HG03432 (cell line): ENCODE results near the gene HOXB4.
"Not testable (repeated sequence)": the region's sequence is repeated elsewhere in the genome, so short reads cannot be mapped to it uniquely, and the experiment has no call there.

Experiments
- ATAC-seq: cut with Tn5 transposase; IDR thresholded peaks from one replicate; pipeline ENCODE4 v1.9.1; 2021; ENCODE audit warnings: mild to moderate bottlenecking, moderate library complexity; ENCODE audit not compliant: unreplicated experiment

Gene HOXB4

DNA sequence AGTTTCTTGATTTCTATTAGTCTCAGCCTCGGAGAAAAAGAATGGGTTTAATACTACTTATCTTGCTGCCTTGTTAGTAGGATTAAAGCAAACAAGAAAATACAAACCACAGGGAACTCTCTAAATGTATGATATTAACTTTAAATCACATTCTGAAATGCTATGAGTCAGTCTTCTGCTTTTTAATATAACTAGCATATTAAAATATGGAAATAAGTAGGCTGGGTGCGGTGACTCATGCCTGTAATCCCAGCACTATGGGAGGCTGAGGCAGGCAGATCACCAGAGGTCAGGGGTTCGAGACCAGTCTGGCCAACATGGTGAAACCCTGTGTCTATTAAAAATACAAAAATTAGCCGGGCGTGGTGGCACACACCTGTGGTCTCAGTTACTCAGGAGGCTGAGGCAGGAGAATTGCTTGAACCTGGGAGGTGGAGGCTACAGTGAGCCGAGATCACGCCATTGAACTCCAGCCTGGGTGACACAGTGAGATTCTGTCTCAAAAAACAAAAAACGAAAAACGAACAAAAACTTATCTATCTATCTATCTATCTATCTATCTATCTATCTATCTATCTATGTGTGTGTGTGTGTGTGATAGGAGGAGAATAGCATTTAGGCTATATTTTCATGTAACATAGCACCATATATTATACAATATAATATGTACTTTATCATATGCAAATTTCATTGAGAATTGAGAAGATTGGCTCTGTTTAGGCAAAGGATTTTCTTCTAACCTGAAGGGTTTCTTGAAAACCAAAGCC is 42.2 kb downstream of the HOXB4 start:
- not testable (repeated sequence) for ATAC-seq

DNA sequence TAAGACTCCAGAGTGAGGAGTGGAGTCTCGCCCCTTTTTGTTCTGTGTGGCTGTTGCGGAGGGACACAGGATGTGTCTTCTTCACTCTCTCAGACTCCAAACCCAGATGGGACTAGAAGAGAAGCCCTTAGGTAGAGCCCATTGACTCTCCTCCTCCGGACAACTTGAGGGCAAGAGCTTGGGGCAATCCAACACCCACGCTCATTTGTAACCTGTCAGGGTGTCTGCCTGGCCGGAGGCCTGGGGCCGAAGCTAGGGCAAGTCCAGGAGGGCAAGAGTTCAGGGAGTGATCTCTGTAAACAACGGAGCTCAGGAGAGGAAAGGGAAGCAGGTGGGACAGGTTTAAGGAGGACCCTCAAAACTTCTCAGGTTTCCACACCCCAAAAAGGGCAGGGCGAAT is 45.9 kb downstream of the HOXB4 start:
- no peak for ATAC-seq

- ATAC-seq: no peak
Measured at GRCh38 chr17:48530887-48531272, 47.3 kb downstream of the HOXB4 start, which contains the start of gene HOXB1. HOXB1 (minus strand) TSS chr17:48531011; CDS start chr17:48530904, 107 bp downstream.

DNA sequence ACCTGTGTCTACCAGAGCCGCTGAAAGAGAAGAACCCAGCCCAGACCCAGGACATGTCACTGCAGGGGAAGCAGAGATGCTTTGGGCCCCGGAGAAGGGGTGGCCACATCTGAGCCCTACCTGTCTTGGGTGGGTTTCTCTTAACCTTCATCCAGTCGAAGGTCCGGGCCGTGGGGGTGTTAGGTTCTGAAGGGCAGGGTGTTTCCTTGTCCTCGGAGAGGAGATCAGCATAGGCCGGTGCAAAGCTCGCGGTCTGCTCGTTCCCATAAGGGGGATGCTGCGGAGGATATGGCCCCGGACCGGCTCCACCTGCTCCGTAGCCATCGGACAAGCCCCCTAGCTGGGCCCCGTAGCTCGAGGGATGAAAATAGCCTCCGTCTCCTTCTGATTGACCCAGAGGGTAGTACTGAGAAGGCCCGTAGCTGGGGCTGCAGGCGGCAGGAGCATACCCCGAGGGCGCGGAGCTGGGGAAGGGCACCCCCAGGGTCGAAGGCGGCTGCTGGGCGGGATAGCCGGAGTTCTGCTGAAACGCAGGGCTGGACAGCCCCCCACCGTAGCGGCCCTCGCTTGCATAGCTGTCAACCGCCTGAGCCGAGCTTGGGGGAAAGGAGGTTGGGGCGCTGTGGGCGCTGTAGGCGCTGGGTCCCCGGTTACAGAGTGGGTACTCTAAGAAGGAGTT is 47.8 kb downstream of the HOXB4 start:
- ATAC-seq: no peak

- ATAC-seq: no peak
Measured at GRCh38 chr17:48529683-48530009, 48.5 kb downstream of the HOXB4 start.

- no peak for ATAC-seq
Measured at GRCh38 chr17:48528936-48529682, 49.0 kb downstream of the HOXB4 start.

GRCh38 chr17:48528153-48528935 is 49.8 kb downstream of the HOXB4 start:
- no peak for ATAC-seq

- ATAC-seq: no peak
Measured at GRCh38 chr17:48527547-48527932, 50.6 kb downstream of the HOXB4 start.

- ATAC-seq: no peak
Measured at GRCh38 chr17:48526608-48527546, 51.3 kb downstream of the HOXB4 start.
